GM12865 (cell line): ENCODE results near the gene SPEG.

Experiments
- DNase-seq: peaks from one replicate; pipeline ENCODE4 v3.0.0; 2010; ENCODE audit warnings: low read depth
- H3K4me3 ChIP-seq: 2 replicates; pipeline ENCODE4 v1.5.1; 2011; ENCODE audit warnings: mild to moderate bottlenecking, low read depth, low read length, control low read depth
- TF ChIP-seq, protein P1 (sequence below): IDR thresholded peaks from 2 replicates; pipeline ENCODE4 v1.5.1; 2011; ENCODE audit warnings: low read length, control low read depth, low read depth, inconsistent platforms; ENCODE audit not compliant: insufficient read depth; ENCODE audit errors: missing control alignments

The SPEG gene

DNA sequence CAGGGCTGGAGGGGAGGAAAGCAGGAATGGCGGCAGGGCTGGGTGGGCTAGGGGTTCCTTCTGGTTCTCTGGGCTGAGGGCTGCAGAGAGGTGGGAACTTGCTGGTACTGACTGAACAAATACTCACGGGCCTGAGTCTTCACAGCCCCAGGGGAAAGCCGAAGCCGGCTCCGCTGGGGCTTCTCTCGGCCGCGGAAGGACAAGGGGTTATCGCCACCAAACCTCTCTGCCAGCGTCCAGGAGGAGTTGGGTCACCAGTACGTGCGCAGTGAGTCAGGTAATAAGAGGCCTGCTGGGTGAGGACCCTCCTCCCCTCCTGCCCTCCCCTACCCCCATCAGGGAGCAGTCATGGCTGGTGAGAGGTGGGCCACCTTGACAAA is 50.5 kb downstream of the SPEG start:
- TF ChIP-seq, protein P1, sequence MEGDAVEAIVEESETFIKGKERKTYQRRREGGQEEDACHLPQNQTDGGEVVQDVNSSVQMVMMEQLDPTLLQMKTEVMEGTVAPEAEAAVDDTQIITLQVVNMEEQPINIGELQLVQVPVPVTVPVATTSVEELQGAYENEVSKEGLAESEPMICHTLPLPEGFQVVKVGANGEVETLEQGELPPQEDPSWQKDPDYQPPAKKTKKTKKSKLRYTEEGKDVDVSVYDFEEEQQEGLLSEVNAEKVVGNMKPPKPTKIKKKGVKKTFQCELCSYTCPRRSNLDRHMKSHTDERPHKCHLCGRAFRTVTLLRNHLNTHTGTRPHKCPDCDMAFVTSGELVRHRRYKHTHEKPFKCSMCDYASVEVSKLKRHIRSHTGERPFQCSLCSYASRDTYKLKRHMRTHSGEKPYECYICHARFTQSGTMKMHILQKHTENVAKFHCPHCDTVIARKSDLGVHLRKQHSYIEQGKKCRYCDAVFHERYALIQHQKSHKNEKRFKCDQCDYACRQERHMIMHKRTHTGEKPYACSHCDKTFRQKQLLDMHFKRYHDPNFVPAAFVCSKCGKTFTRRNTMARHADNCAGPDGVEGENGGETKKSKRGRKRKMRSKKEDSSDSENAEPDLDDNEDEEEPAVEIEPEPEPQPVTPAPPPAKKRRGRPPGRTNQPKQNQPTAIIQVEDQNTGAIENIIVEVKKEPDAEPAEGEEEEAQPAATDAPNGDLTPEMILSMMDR: no peak
- H3K4me3 ChIP-seq: no peak overlapping the region
- DNase-seq: no peak

DNA sequence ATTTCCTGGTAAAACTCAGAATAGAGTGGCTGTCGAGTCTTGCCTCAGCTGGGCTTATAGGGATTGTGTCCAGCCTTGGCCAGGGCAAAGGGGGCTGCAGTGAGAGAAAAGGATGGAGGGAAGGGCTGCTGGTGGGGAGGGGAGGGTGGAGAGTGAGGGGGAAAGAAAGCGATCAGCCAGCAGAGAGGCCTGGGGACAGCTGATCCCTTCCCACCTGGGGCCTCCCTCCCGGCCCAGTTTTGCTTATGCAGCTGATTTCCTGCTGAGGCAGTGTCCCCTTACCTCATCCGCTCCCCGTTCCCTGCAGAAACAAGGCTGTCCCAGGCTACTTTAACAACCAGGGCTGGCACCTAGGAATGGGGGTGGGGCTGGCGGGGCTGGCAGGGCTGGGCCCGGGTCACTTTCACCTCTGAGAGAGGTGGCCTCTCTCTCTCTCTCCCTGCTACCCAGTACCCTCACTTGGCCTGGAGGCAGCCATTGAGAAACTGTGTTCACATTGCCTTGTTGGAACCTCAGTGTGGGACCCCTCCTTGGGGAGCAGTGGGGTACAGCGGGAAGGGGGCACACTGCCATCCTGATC is 51.8 kb downstream of the SPEG start:
- DNase-seq: no peak

DNA sequence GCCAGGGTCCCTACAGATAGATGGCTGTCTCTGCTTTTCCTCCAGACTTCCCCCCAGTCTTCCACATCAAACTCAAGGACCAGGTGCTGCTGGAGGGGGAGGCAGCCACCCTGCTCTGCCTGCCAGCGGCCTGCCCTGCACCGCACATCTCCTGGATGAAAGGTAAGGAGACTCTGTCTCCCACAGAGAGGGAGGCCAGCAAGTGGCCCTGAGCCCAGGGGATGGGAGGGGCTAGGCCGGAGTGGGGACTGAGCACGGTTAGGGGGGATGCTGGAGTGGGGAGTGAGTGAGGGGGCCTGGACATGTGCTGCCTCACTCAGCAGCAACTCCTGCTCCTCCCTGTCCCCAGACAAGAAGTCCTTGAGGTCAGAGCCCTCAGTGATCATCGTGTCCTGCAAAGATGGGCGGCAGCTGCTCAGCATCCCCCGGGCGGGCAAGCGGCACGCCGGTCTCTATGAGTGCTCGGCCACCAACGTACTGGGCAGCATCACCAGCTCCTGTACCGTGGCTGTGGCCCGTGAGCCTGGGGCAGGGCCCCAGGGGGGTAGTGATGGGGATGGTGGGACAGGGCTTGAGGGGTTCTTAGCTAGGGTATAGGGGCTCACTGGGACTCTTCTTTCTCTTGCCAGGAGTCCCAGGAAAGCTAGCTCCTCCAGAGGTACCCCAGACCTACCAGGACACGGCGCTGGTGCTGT is 53.7 kb downstream of the SPEG start:
- H3K4me3 ChIP-seq: no peak overlapping the region
- DNase-seq: no peak
- TF ChIP-seq, protein P1: no peak

More for the DNA sequence above, 51.8 kb downstream of the SPEG start:
- no peak overlapping the region for H3K4me3 ChIP-seq
- TF ChIP-seq, protein P1: no peak

DNA sequence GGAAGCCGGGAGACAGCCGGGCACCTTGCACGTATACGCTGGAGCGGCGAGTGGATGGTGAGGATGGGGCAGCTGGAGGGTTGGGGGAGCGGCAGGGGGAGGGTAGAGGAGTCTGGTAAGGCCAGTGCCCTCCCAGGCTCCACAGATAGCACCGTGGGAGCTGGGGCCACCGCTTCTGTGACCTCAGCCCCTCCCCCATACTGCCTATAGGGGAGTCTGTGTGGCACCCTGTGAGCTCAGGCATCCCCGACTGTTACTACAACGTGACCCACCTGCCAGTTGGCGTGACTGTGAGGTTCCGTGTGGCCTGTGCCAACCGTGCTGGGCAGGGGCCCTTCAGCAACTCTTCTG is 54.2 kb downstream of the SPEG start:
- TF ChIP-seq, protein P1: no peak
- no peak for DNase-seq
- no peak overlapping the region for H3K4me3 ChIP-seq

DNA sequence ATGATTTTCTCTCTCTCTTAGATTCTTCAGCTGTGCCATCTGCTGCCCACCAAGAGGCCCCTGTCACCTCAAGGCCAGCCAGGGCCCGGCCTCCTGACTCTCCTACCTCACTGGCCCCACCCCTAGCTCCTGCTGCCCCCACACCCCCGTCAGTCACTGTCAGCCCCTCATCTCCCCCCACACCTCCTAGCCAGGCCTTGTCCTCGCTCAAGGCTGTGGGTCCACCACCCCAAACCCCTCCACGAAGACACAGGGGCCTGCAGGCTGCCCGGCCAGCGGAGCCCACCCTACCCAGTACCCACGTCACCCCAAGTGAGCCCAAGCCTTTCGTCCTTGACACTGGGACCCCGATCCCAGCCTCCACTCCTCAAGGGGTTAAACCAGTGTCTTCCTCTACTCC is 54.7 kb downstream of the SPEG start:
- no peak overlapping the region for H3K4me3 ChIP-seq
- TF ChIP-seq, protein P1: no peak
- no peak for DNase-seq

DNA sequence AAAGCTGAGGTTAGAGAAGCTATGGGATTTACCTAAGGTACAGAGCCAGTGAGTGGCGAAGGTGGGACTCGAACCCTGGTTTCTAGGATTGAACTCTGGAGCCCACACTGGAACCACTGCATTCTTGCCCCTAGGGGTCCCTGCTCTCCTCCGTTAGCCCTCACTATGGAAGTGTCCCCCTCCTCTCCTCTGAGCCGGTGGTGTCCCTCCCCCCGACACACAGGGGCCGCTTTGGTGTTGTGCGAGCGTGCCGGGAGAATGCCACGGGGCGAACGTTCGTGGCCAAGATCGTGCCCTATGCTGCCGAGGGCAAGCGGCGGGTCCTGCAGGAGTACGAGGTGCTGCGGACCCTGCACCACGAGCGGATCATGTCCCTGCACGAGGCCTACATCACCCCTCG is 55.5 kb downstream of the SPEG start:
- no peak for DNase-seq
- no peak overlapping the region for H3K4me3 ChIP-seq
- TF ChIP-seq, protein P1: no peak

DNA sequence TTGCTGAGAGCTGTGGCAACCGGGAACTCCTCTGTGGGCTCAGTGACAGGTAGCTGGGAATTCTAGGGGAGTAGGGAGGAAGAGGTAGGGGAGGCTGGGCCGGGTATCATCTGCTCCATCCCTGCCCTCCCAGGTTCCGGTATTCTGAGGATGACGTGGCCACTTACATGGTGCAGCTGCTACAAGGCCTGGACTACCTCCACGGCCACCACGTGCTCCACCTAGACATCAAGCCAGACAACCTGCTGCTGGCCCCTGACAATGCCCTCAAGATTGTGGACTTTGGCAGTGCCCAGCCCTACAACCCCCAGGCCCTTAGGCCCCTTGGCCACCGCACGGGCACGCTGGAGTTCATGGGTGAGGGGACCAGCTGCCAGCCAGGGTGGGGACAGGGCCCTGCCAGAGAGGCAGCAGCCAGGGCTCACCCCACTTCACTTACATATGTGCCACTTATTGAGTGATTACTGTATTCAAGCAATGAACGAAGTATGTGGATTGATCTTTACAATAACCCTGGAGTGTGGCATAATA is 56.0 kb downstream of the SPEG start:
- DNase-seq: no peak
- H3K4me3 ChIP-seq: no peak overlapping the region
- TF ChIP-seq, protein P1: no peak
